HG02852 (cell line): ENCODE measurements around the gene NCS1.

ENCODE experiments used
- ATAC-seq: cut with Tn5 transposase; IDR thresholded peaks from one replicate; pipeline ENCODE4 v1.9.1; 2021; ENCODE audit warnings: mild to moderate bottlenecking, moderate library complexity; ENCODE audit not compliant: unreplicated experiment

Gene NCS1

GRCh38 chr9:130174920-130175321, 2.7 kb downstream of the NCS1 start:
- no peak for ATAC-seq

- ATAC-seq = no peak
These were observed 3.2 kb downstream of the NCS1 start for GRCh38 chr9:130175355-130175754.

GRCh38 chr9:130176760-130177159, 4.6 kb downstream of the NCS1 start:
- ATAC-seq = no peak

- no peak for ATAC-seq
These were observed 5.9 kb downstream of the NCS1 start for GRCh38 chr9:130177898-130178805.

- no peak for ATAC-seq
These were observed 7.2 kb downstream of the NCS1 start for GRCh38 chr9:130179331-130179907.

- ATAC-seq = no peak
These were observed 8.3 kb downstream of the NCS1 start for GRCh38 chr9:130180516-130180915.

GRCh38 chr9:130181678-130182380, 9.6 kb downstream of the NCS1 start:
- no peak for ATAC-seq

GRCh38 chr9:130182381-130182909, 10.2 kb downstream of the NCS1 start:
- no peak for ATAC-seq

- ATAC-seq = no peak
These were observed 11.0 kb downstream of the NCS1 start for GRCh38 chr9:130183133-130183762.

- ATAC-seq = no peak
These were observed 12.8 kb downstream of the NCS1 start for GRCh38 chr9:130185017-130185416.

GRCh38 chr9:130185490-130186031, 13.4 kb downstream of the NCS1 start:
- no peak for ATAC-seq

- no peak for ATAC-seq
These were observed 13.8 kb downstream of the NCS1 start for GRCh38 chr9:130186051-130186450.

GRCh38 chr9:130186839-130187522, 14.8 kb downstream of the NCS1 start:
- ATAC-seq = no peak

GRCh38 chr9:130187523-130187846, 15.3 kb downstream of the NCS1 start:
- no peak for ATAC-seq

- no peak for ATAC-seq
These were observed 16.8 kb downstream of the NCS1 start for GRCh38 chr9:130188860-130189481.

- ATAC-seq = no peak
These were observed 17.6 kb downstream of the NCS1 start for GRCh38 chr9:130189840-130190239.

- no peak for ATAC-seq
These were observed 19.0 kb downstream of the NCS1 start for GRCh38 chr9:130191068-130191748.

GRCh38 chr9:130191749-130192120, 19.5 kb downstream of the NCS1 start:
- ATAC-seq = no peak

- ATAC-seq = no peak
These were observed 20.3 kb downstream of the NCS1 start for GRCh38 chr9:130192382-130192999.
